HG03039 (cell line): ENCODE data around the gene TUBB6.

ENCODE experiments used
- ATAC-seq: cut with Tn5 transposase; IDR thresholded peaks from one replicate; pipeline ENCODE4 v1.9.1; 2021; ENCODE audit warnings: mild to moderate bottlenecking, moderate library complexity; ENCODE audit not compliant: unreplicated experiment

Gene TUBB6

DNA sequence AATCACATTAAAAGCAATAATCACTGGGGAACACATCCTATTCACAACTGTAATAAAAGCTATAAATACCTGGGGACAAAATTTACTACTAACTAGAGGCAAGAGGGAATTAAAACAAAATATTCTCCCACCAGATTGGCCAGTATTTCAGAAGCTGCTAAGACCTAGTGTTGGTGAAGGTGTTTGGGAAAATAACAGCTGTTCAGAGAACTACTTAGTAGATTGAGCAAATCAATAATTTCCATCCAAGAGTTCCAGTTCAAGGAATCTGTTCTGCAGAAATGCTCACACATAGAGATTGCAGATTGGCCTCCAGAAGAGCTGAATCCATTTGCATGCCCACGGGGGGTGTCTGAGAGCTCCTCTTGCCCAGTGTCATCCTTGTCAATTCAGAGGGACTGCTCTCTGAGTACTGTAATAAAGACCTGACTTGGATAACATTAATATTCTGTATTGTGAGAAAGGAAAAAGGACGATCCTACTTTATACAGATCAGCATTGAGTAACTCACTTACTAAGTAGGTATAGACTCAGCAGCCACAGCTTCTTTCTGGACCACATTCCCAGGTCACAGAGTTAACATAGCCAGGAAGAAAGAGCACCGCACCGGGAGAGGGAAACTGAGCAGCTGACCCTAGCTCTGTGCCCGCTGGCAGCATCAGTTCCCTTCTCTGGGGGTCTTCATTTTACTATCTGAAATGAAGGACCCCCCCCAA, 5.6 kb downstream of the TUBB6 start:
- no peak for ATAC-seq

DNA sequence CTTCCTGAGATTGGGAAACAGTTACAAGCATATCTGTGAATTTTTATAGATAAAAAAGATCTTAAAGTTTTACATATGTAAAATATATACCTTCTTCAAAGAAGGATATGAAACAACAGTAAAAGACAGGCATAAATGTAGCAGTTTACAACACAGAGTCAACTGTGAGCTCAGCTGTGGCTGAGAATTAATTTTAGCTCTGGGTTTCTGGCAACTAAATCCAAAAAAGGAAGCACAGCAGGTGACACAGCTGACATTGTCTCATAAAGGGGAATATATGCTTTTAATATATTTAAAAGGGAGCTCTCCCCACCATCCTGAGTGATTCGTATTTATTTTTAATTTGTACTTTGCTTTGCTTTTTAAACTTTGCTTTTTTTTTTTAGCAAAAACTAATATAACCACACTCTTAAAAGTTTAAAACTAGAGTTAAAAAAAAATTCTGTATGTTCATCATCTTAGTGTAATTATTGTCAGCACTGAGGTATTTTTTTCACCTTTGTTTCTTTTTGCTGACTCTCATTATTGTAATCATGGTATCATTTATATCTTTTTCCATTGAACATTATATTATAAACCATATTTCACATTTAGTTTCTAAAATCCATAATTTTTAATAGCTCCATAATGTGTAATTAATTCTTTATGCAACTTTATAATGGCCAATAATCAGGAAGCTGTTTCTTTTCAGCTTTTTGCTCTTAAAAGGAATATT, 6.7 kb downstream of the TUBB6 start:
- ATAC-seq, result no peak

DNA sequence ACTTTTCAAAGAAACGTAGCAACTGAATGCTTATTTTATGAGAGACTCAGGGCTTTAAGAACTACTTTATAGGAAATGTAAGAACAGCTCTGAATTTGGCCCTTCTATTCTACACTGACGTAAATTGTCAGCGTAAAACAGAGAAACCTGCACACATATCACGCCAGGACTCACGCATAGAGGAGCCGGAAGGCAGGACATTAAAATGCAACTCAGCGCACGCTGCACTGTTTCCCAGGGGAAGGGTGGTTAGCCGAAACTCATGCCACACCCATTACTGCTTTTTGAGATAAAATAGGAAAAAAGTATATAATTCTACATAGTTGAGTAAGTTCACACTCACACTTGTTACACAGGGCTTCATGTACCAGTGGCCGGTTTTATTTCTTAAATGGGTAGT, 7.4 kb downstream of the TUBB6 start:
- ATAC-seq, result no peak

DNA sequence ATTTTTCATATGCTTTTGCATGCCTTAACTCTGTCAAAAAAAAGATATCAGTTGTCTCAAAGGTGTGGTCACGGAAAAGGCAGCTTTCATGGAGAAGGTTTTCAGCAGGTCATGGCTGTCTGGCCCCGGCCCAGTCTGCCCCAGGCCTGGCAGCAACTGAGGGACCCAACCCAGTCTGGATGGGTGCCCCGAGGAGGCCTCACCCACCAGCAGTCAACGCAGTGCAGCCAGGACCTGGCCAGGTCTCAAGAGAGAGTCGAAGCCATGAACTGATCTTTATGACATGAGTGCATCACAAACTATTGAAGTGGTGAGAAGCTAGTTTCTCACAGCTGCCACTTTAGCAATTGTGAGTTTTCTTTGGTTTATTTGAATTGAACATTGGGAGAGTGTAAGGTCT, 7.9 kb downstream of the TUBB6 start:
- no peak for ATAC-seq

DNA sequence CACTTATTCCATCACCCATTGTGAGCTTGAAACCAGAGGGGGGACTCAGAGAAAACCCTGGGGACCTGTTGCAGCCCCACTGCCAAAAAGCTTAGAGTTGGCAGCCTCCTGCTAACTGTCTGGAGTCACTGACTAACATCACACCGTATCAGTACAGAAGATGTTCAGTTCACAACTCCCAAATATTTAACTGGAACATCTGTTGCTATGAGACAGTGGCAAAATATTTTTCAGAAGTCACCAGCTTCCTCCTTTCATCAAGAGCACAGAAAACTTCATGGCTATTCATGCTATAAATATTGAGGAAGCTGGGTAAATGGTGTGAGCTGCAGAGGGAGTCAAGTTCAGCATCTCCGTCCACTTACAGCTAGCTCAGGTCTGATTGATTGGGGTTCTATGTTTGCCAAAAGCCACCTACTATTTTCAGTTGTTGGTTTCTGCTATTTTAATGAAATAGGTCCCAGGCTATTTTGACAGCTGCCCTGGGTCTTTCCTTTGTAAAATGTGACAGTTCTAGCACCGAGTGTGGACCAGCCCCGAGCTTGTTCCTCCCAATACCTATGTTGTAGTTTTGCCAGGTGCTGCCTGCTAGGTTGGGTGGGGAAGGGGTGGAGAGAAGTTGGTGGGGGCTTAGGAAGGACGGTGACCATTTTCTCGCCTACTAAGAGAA, 9.8 kb downstream of the TUBB6 start:
- no peak for ATAC-seq

DNA sequence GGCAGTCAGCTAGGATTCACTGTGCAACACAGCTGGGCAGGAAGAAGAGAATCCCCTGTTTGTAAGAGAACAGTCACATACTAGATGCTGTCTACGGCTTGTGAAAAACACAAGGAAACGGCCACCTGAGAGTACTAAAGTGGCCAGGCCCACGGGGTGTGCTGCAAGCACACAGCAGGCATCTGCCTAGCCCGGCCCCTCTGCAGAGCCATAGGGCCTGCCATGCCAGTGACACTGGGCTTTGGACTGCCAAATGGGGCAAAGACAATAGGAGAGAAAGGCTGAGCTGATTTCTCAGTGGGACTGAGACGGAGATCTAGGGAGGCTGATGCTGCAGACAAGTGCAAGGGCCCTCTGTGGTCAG, 10.3 kb downstream of the TUBB6 start:
- ATAC-seq, result no peak

DNA sequence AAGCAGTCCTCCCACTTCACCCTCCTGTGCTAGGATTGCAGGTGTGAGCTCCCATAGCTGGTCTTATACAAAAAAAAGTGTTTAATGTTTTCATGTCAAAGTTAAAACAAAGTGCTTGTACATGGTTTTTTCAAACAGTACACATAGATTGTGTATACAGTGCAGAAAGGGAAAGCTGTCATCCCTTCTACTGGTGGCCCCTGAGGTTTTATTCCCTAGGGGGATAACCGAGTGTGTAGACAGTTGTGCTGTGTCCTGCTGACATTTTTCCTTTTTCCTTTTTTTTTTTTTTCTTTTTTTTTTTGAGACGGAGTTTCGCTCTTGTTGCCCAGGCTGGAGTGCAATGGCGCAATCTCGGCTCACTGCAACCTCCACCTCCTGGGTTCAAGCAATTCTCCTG, 10.8 kb downstream of the TUBB6 start:
- no peak for ATAC-seq

DNA sequence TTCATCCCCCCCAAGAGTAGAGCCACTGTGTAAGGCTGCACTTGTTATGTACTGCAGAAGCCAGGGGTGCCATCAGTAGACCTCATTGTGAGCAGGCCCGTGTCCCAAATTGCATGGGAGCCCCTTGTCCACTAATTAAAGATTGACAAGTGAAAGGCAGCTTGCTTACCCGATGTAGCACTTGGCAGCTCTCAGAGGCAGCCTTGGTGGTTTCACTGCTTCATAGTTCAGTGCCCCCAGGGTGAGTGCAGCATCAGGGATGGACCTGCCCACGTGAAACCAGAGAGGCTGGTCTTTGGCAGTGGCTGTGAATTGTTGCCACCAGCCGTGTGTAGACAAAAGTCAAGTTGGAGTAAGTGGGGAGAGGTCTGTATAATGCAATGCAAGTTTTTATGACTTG, 13.3 kb downstream of the TUBB6 start:
- no peak for ATAC-seq

DNA sequence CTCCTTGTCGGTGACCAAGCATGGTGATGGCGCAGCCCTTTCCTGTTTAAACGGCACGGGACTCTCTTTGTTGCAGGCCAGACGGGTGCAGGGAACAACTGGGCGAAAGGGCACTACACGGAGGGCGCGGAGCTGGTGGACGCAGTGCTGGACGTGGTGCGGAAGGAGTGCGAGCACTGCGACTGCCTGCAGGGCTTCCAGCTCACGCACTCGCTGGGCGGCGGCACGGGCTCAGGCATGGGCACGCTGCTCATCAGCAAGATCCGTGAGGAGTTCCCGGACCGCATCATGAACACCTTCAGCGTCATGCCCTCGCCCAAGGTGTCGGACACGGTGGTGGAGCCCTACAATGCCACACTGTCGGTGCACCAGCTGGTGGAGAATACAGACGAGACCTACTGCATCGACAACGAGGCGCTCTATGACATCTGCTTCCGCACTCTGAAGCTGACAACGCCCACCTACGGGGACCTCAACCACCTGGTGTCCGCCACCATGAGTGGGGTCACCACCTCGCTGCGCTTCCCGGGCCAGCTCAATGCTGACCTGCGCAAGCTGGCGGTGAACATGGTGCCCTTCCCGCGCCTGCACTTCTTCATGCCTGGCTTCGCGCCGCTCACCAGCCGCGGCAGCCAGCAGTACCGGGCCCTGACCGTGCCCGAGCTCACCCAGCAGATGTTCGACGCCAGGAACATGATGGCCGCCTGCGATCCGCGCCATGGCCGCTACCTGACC, 17.1 kb downstream of the TUBB6 start:
- no peak for ATAC-seq

DNA sequence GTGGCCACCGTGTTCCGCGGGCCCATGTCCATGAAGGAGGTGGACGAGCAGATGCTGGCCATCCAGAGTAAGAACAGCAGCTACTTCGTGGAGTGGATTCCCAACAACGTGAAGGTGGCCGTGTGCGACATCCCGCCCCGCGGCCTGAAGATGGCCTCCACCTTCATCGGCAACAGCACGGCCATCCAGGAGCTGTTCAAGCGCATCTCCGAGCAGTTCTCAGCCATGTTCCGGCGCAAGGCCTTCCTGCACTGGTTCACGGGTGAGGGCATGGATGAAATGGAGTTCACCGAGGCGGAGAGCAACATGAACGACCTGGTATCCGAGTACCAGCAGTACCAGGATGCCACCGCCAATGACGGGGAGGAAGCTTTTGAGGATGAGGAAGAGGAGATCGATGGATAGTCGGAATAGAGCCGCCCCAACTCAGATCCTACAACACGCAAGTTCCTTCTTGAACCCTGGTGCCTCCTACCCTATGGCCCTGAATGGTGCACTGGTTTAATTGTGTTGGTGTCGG, 17.7 kb downstream of the TUBB6 start:
- no peak for ATAC-seq

DNA sequence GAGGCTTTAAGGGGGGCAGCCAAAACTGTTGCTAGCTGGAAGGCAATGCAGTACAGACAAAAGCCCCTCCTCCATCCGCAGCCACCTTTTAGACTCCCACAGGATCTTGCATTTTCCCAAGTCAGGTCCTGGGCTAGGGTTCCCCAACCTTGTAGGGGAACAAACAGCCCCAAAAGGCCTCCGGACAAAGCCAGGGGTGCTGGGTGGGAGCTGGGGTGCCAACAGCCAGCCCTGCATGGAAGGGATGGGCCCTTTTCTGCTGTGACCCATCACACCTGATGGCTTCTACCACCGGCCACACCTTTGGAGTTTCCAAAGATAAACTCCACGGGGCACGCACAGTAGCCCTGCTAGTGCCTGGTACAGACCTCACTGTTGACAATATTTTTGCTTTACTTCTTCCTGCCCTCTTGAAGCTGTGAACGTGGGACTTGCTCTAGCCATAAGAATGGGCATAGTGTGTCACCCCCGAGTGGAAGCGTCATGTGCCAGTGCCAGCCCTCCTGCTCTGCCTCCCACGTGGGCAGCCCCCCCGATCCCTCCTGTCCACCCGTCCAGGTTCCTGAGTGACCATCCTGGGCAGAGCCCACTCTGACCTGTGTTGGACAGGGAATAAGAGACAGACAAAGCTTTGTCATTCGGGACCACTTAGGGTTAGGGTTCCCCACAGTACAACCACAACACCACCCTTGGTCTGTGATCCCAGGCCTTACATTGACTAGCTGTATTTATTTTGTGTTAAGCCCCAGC, 18.8 kb downstream of the TUBB6 start:
- ATAC-seq, result no peak

DNA sequence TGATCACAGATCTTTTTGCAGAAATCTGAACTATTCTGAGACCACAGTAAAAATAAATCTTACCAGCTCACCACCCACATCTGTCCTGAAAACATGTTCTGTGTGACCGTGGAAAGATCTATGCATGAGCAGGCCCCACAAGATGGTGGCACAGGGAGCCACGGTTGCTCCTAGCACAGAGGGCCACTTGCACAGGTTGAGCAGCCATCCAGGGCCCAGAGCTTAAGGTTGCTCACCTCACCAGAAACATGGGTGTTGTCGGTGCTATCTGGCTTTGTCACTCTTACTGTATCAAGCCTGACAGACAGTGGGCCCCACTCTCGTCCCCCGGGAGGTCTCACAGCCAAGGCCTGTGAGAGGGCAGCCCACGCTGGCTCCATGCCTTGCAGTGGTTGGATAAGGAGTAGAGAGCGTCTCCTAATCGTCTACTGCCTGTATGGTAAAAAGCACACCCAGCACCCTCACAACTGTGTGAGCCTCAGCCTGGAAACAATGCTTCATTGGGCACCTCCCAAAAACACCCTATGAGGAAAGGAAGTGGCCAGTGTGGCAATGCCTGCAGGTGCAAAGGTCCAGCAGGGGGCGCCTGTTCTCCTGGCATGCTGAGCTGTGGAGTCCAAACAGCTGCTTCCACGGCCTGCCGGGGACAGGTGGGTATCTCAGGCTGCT, 19.6 kb downstream of the TUBB6 start:
- ATAC-seq, result no peak

DNA sequence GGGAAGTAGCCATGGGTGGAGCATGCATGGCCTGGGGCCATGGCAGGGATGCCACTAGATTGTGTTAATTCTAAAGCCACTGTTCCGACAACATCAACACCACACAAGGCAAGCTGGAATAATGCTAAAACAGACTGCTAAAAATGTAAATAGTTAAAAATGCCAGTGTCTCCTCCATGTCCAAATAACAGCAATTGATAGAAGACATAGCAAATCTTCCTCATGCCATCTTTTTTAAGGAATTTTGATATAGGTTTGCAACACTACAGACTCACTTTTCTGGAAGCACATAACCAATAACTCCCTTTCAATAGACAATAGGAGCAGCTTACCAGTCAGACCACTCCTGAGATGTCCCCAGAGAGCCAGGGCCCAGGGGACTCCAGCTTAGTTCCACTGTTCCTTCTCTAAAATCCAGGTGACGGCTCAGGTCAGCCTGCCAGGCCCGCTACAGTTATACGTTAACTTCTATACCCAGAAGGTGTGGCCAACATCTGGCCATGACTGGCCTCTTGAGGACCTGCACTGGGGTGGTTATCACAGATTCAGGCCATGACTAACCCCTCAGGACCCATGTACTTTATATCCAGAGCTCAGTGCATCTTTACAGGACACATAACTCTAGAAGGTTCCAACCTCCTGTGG, 20.3 kb downstream of the TUBB6 start:
- no peak for ATAC-seq

DNA sequence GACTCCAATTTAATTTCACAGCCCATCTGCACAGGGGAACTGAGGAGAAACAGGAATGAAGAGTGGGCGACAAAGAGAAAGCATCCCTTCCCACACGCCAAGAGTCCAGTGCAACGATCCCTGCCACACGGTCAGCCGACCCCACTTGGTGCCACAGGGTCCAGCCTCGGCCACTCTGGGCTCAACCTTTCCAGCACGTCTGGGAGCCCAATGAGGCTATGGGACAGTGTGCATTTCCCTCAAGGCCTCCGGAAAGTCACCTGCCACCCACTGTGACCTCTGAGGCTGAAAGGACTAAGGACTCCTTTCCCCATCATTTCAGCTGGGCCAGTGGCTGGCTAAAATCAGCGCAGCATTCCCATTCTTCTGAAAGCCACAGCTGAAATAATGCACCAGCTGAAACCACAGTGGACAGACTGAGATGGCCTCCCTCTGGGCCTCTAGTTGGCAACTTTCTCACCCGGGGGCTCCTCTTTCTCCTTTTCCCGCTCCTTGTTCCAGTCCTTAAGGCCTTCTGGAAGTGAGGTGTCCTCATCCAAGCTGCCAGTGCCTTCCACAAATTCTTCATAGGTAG, 21.2 kb downstream of the TUBB6 start:
- ATAC-seq, result no peak

DNA sequence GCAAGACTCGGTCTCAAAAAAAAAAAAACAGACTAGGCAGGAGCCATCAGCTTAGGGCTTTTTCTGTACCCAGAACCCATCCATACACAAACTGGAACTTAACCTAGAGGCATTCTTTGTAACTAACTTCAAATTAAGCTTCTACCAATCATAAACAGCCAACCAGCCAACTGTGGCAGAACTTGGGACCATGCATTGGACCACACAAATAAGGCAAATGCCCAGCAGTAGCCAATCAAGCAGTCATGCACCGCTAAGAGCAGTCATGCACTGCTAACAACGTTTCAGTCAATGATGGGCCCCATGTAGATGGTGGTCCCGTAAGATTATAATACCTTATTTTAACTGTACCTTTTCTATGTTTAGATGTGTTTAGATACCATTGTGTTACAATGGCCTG, 22.7 kb downstream of the TUBB6 start:
- ATAC-seq, result no peak

DNA sequence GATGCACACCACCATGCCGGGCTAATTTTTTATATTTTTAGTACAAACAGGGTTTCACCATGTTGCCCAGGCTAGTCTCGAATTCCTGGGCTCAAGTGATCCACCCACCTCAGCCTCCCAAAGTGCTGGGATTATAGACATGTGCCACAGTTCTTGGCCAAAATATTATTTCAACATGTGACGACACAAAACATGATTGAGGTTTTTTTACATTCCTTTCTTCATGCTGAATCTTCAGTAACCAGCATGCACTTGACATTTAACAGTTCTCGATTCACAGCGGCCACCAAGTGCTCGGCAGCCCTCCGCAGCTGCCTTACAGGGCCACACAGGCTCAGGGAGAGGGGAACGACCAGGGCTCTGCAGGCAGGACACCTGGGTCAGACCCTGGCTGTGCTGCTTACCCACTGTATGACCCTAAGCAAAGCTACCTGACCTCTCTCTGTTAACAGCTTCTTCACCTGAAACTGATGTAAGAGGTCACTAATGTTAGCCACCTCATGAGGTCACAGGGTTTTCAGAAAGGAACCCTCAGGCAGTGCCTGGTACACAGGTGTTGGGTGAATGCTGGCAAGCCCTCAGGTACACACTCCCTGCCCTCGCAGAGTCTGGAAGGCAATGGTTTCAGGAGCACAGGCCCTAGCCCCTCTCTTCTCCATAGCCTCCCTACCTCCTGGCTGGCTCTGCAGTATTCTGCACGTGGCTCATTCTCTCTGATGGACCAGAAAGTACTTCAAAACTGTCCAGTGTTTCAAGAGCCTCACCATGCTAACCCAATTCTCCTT, 25.7 kb downstream of the TUBB6 start:
- no peak for ATAC-seq

DNA sequence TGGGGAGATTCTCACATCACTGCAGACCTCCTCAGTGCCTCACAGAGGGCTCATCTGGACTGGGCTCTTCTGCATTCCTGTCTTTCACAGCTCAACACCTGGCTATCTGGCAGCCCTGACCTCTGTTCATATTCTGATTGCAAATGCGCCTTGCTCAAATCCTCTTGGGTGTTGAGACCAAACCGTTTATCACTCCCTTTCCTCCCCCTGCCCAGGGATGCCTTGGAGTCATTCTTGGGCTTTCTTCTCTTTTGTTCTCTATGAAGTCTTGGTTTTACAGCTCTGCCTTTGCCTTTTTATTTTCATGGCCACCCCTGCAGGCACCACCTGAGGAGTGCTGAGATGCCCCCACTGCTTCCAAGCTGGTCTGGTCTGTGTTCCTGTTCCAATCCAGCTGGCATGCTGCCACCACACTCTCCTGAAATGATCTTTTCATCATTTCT, 26.3 kb downstream of the TUBB6 start:
- ATAC-seq, result no peak

DNA sequence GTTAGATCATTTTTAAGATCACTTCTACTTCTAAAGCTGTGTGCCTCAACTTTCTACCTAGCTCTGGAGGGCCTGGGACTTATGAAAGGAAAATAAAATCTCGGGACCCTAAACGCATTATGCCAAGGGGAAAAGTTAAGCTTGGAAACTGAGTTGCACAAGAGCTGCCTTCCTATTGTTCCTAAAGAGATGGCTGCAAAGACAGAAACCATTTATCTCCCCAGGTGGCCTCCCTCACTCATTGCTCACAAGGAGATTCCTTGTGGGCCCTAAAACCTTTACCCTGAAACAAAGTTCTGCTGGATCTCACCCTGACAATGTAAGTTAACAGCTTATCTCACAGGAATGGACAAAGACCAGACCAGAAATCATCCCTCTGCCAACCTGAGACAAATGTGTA, 26.8 kb downstream of the TUBB6 start:
- no peak for ATAC-seq
